ENCODE measurements around the gene KRTAP10-1.
"Not testable (repeated sequence)": the region's sequence is repeated elsewhere in the genome, so short reads cannot be mapped to it uniquely, and the experiment has no call there.

The KRTAP10-1 gene

DNA sequence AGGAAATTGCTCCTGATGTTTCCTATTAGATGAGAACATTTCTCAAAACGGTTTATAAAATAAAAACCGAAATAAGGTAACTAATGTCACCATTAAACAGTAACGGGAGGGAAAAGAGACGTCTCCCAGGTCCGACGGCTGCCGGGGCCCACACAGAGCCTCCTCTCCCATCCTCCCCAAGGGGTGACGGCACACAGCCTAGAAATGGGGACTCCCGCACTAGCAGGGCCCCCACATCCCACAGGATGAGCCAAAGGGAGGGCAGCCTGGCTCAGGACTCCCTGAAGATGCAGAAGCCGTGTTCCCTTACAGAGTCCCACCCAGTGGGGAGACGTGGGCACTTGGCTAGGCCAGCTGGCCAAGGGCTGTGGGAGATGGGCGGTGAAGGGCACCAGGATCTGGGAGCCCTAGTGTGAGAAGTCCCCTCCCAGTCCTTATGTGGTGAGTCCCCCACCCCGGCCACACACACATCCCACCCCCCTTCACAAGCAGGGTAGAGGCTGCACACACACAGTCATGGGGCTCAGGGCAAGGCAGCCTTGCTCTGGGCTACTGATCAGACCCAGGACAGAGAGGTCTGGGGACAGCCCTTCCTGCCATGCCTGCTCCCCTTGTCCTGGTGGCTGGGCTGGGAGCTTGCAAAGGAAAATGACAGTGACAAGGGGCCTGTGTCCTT, 15.3 kb upstream of the KRTAP10-1 start:
- TF ChIP-seq FOXM1 (IDR thresholded peaks at IDR 0.05; ENCODE audit: borderline replicate concordance) (no peak), ARNT (IDR thresholded peaks at IDR 0.05) (no peak), L3MBTL2 (conservative IDR thresholded peaks at IDR 0.05) (no peak), ELF4 (IDR thresholded peaks at IDR 0.05) (no peak), PKNOX1 (IDR thresholded peaks at IDR 0.05) (no peak), FOXK2 (IDR thresholded peaks at IDR 0.05) (no peak), HDGF (IDR thresholded peaks at IDR 0.05; ENCODE audit: borderline replicate concordance) (no peak), BHLHE40 (IDR thresholded peaks at IDR 0.05; ENCODE audit: borderline replicate concordance) (no peak), FOXA1 (IDR thresholded peaks at IDR 0.05) (no peak), TARDBP (IDR thresholded peaks at IDR 0.05) (no peak), SP1 (IDR thresholded peaks at IDR 0.05) (no peak), ZNF384 (IDR thresholded peaks at IDR 0.05) (no peak), NFRKB (IDR thresholded peaks at IDR 0.05) (no peak), LEF1 (IDR thresholded peaks at IDR 0.05; ENCODE audit: borderline replicate concordance) (no peak), SUZ12 (IDR thresholded peaks at IDR 0.05) (no peak)
- peak; percentile 3 for DNase-seq (ENCODE audit: extremely low spot score)
- POLR2A ChIA-PET = no interaction called here
- CTCF ChIA-PET = no interaction called here

DNA sequence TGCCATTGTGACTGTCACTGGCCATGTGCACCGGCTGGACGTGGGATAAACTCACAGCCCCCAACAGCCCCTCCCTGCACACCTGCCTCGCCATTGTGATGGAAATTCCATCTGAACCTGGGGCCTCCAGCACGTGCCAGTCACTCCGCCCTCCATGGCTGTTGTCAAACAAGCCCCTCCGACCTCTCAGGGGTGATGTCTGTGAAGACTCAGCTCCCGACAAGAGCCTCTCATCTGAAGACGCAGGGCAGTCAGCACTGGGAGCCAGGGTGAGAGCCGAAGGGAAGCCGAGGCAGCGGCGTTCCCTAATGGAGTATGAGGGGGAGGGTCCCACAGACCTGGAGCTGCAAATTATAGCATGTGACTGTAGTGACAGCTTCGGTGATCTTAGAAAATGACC, 12.7 kb upstream of the KRTAP10-1 start:
- TF ChIP-seq ARNT (IDR thresholded peaks at IDR 0.05) (no peak), LEF1 (IDR thresholded peaks at IDR 0.05; ENCODE audit: borderline replicate concordance) (no peak)
- POLR2A ChIA-PET = no interaction called here
- CTCF ChIA-PET = no interaction called here
- peak; percentile 5 for DNase-seq (ENCODE audit: extremely low spot score)

DNA sequence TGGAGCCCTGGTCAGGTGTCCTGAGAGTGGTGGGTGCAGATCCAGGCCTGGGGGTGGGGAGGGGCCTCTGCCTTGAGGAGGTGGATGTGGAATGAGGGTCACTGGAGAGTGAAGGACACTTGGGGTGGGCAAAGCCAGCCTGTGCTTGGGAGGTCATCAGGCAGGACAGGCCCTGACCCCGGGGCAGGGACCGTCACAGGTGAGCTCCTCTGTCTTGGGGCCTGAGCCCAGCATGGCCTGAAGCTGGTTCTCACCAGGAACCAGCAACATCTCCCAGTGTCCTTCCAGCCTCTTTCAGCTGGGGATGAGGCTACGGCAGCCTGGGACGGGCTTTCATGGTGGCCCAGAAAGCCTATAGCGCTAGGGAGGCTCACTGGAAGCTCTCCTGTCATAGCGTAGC, 12.1 kb upstream of the KRTAP10-1 start:
- ChIA-PET CTCF (no interaction called here), POLR2A (no interaction called here)
- no peak for TF ChIP-seq CTBP1 (IDR thresholded peaks at IDR 0.05; ENCODE audit: borderline replicate concordance)
- TF ChIP-seq SUZ12 (IDR thresholded peaks at IDR 0.05) = no peak
- TF ChIP-seq ZNF384 (IDR thresholded peaks at IDR 0.05) = no peak
- no peak for TF ChIP-seq SP1 (IDR thresholded peaks at IDR 0.05)
- TF ChIP-seq FOXM1 (IDR thresholded peaks at IDR 0.05; ENCODE audit: borderline replicate concordance) = no peak
- no peak for TF ChIP-seq FOXK2 (IDR thresholded peaks at IDR 0.05)
- TF ChIP-seq LEF1 (IDR thresholded peaks at IDR 0.05; ENCODE audit: borderline replicate concordance) = no peak
- no peak for TF ChIP-seq L3MBTL2 (conservative IDR thresholded peaks at IDR 0.05)
- no peak for TF ChIP-seq NFRKB (IDR thresholded peaks at IDR 0.05)
- no peak for TF ChIP-seq ELF4 (IDR thresholded peaks at IDR 0.05)
- no peak for TF ChIP-seq FOXA1 (IDR thresholded peaks at IDR 0.05)
- TF ChIP-seq TARDBP (IDR thresholded peaks at IDR 0.05) = no peak
- TF ChIP-seq PKNOX1 (IDR thresholded peaks at IDR 0.05) = no peak
- no peak for TF ChIP-seq ARNT (IDR thresholded peaks at IDR 0.05)
- TF ChIP-seq HDGF (IDR thresholded peaks at IDR 0.05; ENCODE audit: borderline replicate concordance) = no peak
- TF ChIP-seq BHLHE40 (IDR thresholded peaks at IDR 0.05; ENCODE audit: borderline replicate concordance) = no peak
- peak; percentile 5 for DNase-seq (ENCODE audit: extremely low spot score)

DNA sequence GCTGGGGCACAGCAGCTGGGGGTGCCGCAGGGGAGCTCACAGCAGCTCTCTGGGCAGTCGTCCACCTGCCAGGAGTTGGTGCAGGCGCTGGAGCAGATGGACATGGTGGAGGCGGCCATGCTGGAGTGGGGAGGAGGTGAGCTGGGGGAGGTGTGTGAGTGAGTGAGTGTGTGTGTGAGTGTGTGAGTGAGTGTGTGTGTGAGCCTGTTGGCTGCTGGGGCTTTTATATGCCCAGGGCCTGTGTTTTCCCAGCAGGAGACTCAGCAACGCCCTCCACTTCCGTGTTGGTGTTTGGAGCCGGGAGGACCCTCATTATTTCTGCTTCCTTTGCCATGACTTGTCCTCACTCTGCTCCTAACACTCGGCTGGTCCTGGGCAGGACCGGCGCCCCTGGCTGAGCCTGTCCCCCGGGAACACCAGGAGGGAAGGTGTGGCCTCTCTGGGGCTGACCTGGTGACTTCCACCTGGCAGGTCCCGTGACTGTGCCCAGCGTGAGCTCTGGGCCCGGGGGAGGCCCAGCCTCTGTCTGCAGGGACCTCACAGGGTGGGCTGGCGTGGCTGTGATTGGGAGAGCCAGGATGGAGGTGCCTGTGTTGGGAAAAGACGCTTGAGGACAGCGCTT, 11.5 kb upstream of the KRTAP10-1 start, which contains the start of gene KRTAP10-2:
Gene KRTAP10-2 (minus strand): TSS at position 166 of the 622 bp plus-strand sequence. CDS start 47 bp downstream, at position 119.
- ChIA-PET CTCF (no interaction called here), POLR2A (no interaction called here)
- no peak for TF ChIP-seq FOXK2 (IDR thresholded peaks at IDR 0.05)
- TF ChIP-seq ZNF384 (IDR thresholded peaks at IDR 0.05) = no peak
- no peak for TF ChIP-seq FOXM1 (IDR thresholded peaks at IDR 0.05; ENCODE audit: borderline replicate concordance)
- TF ChIP-seq SUZ12 (IDR thresholded peaks at IDR 0.05) = no peak
- no peak for TF ChIP-seq L3MBTL2 (conservative IDR thresholded peaks at IDR 0.05)
- no peak for TF ChIP-seq ELF4 (IDR thresholded peaks at IDR 0.05)
- no peak for TF ChIP-seq SP1 (IDR thresholded peaks at IDR 0.05)
- TF ChIP-seq PKNOX1 (IDR thresholded peaks at IDR 0.05) = no peak
- TF ChIP-seq HDGF (IDR thresholded peaks at IDR 0.05; ENCODE audit: borderline replicate concordance) = no peak
- no peak for TF ChIP-seq CTBP1 (IDR thresholded peaks at IDR 0.05; ENCODE audit: borderline replicate concordance)
- TF ChIP-seq LEF1 (IDR thresholded peaks at IDR 0.05; ENCODE audit: borderline replicate concordance) = no peak
- TF ChIP-seq NFRKB (IDR thresholded peaks at IDR 0.05) = no peak
- TF ChIP-seq FOXA1 (IDR thresholded peaks at IDR 0.05) = no peak
- no peak for TF ChIP-seq BHLHE40 (IDR thresholded peaks at IDR 0.05; ENCODE audit: borderline replicate concordance)
- TF ChIP-seq ARNT (IDR thresholded peaks at IDR 0.05) = no peak
- no peak for DNase-seq (ENCODE audit: extremely low spot score)

DNA sequence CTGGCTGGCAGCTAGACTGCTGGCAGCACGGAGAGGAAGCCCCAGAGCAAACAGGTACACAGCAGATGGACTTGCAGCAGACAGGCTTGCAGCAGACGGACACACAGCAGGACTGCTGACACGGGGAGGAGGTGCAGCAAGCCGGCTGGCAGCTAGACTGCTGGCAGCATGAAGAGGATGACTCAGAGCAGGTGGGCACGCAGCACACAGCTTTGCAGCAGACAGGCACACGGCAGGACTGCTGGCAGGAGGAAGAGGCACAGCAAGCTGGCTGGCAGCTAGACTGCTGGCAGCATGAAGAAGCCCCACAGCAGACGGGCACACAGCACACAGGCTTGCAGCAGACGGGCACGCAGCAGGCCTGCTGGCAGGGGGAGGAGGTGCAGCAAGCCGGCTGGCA, 10.8 kb upstream of the KRTAP10-1 start:
- TF ChIP-seq TARDBP (IDR thresholded peaks at IDR 0.05) = no peak
- ChIA-PET CTCF (no interaction called here), POLR2A (no interaction called here)
- DNase-seq (ENCODE audit: extremely low spot score) = no peak

- DNase-seq (ENCODE audit: extremely low spot score); POLR2A ChIA-PET; CTCF ChIA-PET: not testable (repeated sequence)
These were observed 10.3 kb upstream of the KRTAP10-1 start for GRCh38 chr21:44550285-44550684.

Measured in HEK293T (cell line).